GM20000 (cell line): ENCODE results near the gene RCOR1.
"Not testable (repeated sequence)": the region's sequence is repeated elsewhere in the genome, so short reads cannot be mapped to it uniquely, and the experiment has no call there.

ENCODE experiments used
- DNase-seq: peaks from one replicate; pipeline ENCODE4 v3.0.0; 2012; ENCODE audit warnings: low spot score
- TF ChIP-seq, protein P1 (sequence below): IDR thresholded peaks from 2 replicates; pipeline ENCODE4 v1.5.1; 2012; ENCODE audit warnings: mild to moderate bottlenecking, control low read depth; ENCODE audit errors: extremely low read depth, missing control alignments

Gene RCOR1

DNA sequence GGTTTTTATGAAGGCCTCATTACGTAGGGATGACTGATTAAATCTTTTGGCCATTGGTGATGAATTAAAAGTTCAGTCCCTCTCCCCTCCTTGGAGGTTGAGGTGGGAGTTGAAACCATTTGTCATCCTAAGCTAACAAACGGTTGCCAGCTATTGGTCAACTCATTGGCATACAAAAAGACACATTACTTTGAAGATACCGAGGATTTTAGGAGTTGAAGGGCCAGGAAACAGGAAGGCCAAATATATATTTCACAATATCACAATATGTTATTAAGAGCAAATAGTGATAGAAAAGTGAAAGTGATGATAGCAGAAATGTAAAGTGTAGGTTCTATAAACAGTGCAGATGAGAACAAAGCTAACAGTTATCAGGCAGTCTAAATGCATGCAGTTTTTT is 24.4 kb downstream of the RCOR1 start:
- TF ChIP-seq, protein P1, sequence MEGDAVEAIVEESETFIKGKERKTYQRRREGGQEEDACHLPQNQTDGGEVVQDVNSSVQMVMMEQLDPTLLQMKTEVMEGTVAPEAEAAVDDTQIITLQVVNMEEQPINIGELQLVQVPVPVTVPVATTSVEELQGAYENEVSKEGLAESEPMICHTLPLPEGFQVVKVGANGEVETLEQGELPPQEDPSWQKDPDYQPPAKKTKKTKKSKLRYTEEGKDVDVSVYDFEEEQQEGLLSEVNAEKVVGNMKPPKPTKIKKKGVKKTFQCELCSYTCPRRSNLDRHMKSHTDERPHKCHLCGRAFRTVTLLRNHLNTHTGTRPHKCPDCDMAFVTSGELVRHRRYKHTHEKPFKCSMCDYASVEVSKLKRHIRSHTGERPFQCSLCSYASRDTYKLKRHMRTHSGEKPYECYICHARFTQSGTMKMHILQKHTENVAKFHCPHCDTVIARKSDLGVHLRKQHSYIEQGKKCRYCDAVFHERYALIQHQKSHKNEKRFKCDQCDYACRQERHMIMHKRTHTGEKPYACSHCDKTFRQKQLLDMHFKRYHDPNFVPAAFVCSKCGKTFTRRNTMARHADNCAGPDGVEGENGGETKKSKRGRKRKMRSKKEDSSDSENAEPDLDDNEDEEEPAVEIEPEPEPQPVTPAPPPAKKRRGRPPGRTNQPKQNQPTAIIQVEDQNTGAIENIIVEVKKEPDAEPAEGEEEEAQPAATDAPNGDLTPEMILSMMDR = no peak
- no peak for DNase-seq

DNA sequence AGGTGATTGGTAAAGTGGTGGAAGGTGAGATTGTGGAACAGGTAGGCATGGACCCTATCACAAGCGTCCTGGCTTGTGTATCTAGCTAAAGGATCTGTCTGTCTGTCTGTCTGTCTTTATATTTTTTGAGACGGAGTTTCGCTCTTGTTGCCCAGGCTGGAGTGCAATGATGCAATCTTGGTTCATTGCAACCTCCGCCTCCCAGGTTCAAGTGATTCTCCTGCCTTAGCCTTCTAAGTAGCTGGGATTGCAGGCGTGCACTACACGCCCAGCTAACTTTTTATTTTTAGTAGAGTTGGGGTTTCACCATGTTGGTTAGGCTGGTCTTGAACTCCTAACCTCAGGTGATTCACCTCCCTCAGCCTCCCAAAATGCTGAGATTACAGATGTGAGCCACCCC is 26.6 kb downstream of the RCOR1 start:
- DNase-seq = not testable (repeated sequence)

DNA sequence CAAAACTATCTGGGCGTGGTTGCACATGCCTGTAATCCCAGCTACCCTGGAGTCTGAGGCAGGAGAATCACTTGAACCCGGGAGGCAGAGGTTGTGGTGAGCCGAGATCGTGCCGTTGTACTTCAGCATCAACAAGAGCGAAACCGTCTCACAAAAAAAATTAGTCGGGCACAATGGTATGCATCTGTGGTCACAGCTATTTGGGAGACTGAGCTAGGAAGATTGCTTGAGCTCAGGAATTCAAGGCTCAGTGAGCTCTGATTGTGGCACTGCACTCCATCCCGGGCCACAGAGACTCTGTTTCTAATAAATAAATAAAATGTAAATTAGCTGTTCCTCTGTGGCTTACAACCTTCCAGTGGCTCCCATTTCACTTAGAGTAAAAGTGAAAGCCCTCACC is 28.0 kb downstream of the RCOR1 start:
- no peak for DNase-seq
- TF ChIP-seq, protein P1 = no peak

DNA sequence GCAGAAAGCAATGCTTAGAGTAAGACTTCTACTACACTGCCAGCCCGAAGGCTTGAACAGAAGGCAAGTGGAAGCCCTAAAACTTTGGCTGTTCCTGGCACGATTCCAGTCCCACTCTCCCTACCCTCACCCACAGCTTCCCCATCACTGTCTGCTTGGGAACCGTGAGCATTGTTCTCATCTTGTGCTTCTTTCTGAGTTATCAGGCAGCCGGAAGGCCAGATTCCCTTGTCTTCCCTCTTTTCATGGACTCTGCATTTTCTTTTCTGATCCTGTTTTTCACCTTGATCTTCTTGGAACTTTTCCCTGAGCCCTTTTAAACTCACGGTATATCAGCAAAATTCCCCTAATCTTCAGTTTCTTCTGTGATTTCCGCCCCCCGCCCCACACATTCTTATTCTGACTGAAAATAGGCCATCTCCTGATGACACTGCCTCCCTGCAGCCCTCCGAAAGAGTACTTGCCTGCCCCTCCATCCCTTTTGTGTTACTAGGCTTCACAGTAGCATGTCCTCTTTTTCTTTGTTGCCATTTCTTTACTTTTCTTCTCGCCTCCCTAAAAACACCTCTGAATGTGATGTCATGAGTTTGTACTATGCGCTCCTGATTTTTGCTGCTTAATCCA is 29.9 kb downstream of the RCOR1 start:
- DNase-seq = no peak
- TF ChIP-seq, protein P1 = no peak

DNA sequence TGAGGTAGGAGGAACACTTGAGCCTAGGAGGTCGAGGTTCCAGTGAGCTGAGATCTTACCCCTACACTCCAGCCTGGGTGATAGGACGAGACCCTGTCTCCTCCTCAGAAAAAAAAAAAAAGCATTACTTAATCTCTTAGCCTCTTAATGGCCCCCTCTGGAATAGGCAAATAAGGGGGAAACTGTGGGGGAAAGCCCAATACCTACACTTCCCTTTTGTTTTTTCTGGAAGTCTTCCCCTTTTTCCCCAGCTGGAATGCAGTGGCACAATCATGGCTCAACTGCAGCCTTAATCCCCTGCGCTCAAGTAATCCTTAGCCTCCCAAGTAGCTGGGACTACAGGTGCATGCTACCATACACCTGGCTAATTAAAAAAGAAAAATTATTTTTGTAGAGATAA is 32.2 kb downstream of the RCOR1 start:
- no peak for DNase-seq
- TF ChIP-seq, protein P1 = no peak

DNA sequence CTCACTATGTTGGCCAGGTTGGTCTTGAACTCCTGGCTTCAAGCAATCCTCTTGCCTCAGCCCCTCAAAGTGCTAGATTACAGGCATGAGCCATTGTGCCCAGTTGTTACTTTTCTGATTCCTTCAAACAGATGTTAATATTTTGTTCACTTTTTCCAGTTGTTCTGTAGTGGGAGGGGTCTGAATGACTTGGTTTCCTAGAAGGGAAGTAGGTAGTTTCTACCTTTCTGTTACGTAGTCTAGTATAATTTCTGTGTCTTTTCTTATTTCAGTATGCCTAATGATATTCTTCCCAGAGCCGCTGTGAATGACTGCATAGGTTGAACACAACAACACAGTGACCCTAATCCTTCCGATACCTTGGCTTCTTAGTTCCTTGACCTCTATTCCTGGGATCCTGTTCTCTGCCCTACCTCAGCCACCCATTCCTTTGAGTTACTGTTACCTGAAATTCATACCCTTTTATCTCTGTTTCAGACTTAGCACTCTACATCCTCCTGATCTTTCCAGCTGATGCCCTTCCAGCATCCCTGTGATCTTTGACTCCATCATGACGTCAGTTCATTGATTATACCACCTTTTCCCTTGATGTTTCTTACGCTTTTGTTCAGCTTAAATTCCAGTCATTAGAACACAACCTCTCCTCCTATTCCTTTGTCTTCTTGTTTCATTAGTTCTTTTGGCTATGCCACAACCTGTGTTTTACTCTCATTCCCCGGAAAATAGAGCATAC is 33.3 kb downstream of the RCOR1 start:
- TF ChIP-seq, protein P1 = no peak
- no peak for DNase-seq

DNA sequence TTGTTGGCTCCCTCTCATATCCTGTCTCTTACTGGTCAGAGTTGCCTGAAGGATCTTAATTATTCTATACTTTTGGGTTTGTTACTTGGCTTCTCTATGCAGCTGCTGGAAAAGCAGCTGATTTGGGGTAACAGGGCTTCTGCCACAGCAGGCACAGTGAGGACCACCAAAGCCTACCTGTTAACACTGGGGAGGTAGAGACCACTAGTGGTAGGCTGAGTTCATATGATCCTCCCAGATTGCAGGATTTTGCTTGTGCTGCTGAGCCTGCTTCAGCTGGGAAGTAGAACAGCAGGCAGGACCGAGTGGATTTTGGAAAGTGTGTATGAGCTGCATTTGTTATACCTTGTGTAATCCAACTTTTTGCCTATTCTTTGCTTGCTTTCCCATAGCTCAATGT is 34.1 kb downstream of the RCOR1 start:
- TF ChIP-seq, protein P1 = no peak
- no peak for DNase-seq

DNA sequence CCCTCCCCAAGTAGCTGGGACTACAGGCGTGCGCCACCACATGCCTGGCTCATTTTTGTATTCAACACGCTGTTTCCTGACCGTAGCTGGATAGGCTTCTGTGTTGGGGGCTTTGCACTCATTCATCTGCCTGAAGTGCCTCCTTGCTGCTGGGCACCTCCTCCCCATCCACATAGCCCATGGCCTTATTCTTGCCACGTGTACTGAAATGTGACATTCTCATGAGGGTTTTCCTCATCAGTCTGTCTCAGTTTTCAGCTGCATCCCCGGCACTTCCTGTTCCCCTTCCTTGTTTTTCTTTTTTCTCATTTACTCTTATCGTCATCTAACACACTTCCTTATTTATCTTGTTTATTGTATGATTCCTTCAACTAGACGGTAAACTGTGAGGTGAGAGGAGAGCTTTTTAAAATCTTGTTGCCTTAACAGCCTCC is 36.6 kb downstream of the RCOR1 start:
- TF ChIP-seq, protein P1 = no peak
- DNase-seq = no peak
